ENCODE results near the gene MYO18B. TPM values are rescaled to one million over a fixed set of nuclear protein-coding genes. Genes with fewer than 3 reads are reported as not detected.

The MYO18B gene
- total RNA-seq, 1 experiment from 2014 or later = 0.07 TPM

GRCh38 chr22:25883482-25884033 is 141.6 kb downstream of the MYO18B start:
- Mint-ChIP-seq H3K36me3 (ENCODE audit: insufficient read depth, unreplicated experiment) (no peaks in the 10 kb centered on the region), H3K4me1 (ENCODE audit: low read depth, unreplicated experiment) (no peaks in the 10 kb centered on the region), H3K9me3 (ENCODE audit: unreplicated experiment) (no peaks in the 10 kb centered on the region), H3K4me3 (ENCODE audit: unreplicated experiment) (no peak overlapping the region), H3K27me3 (ENCODE audit: insufficient read depth, unreplicated experiment) (peaks cover 11% of the 10 kb centered on the region), H3K27ac (ENCODE audit: unreplicated experiment) (no peak overlapping the region)
- H3K36me3 ChIP-seq (ENCODE audit: control insufficient read depth, insufficient read depth, low read length) = no peaks in the 10 kb centered on the region
- intact Hi-C loops (cut with micrococcal nuclease; ENCODE audit: unreplicated experiment) = no loop called here
- POLR2A ChIA-PET = no interaction called here
- no peak for DNase-seq
- no peak overlapping the region for H3K4me3 ChIP-seq (ENCODE audit: low read depth, low read length)
- TF ChIP-seq CTCF (IDR thresholded peaks at IDR 0.05; ENCODE audit: insufficient read depth in 1 of 2, low read depth in 1 of 2, low read length in 1 of 2, severe bottlenecking in 1 of 2, unreplicated experiment in 1 of 2) = no peak
- no peaks in the 10 kb centered on the region for H3K9me3 ChIP-seq
- H3K4me1 ChIP-seq = no peaks in the 10 kb centered on the region
- H3K27me3 ChIP-seq (replicated peaks; ENCODE audit: control insufficient read depth, insufficient read depth, low read length) = no peaks in the 10 kb centered on the region; the same call in 1 of the 2 replicates
- CTCF ChIA-PET = no interaction called here
- BruUV-seq (replicated peaks) = no TSS peak

GRCh38 chr22:25884121-25884520 is 142.1 kb downstream of the MYO18B start:
- H3K27me3 ChIP-seq (replicated peaks; ENCODE audit: control insufficient read depth, insufficient read depth, low read length) = no peaks in the 10 kb centered on the region; the same call in 1 of the 2 replicates
- H3K27me3 Mint-ChIP-seq (ENCODE audit: insufficient read depth, unreplicated experiment) = peaks cover 12% of the 10 kb centered on the region
- H3K9me3 ChIP-seq = no peaks in the 10 kb centered on the region
- no peaks in the 10 kb centered on the region for H3K4me1 ChIP-seq
- TF ChIP-seq CTCF (IDR thresholded peaks at IDR 0.05; ENCODE audit: insufficient read depth in 1 of 2, low read depth in 1 of 2, low read length in 1 of 2, severe bottlenecking in 1 of 2, unreplicated experiment in 1 of 2) = no peak
- no peaks in the 10 kb centered on the region for H3K9me3 Mint-ChIP-seq (ENCODE audit: unreplicated experiment)
- no peaks in the 10 kb centered on the region for H3K36me3 ChIP-seq (ENCODE audit: control insufficient read depth, insufficient read depth, low read length)
- DNase-seq = no peak
- H3K36me3 Mint-ChIP-seq (ENCODE audit: insufficient read depth, unreplicated experiment) = no peaks in the 10 kb centered on the region
- ChIA-PET CTCF (no interaction called here), POLR2A (no interaction called here)
- intact Hi-C loops (cut with micrococcal nuclease; ENCODE audit: unreplicated experiment) = no loop called here
- no peak overlapping the region for H3K27ac Mint-ChIP-seq (ENCODE audit: unreplicated experiment)
- no peak overlapping the region for H3K4me3 Mint-ChIP-seq (ENCODE audit: unreplicated experiment)
- no TSS peak for BruUV-seq (replicated peaks)
- no peaks in the 10 kb centered on the region for H3K4me1 Mint-ChIP-seq (ENCODE audit: low read depth, unreplicated experiment)
- no peak overlapping the region for H3K4me3 ChIP-seq (ENCODE audit: low read depth, low read length)

GRCh38 chr22:25888399-25889054 is 146.5 kb downstream of the MYO18B start:
- H3K4me3 Mint-ChIP-seq (ENCODE audit: unreplicated experiment) = no peak overlapping the region
- intact Hi-C loops (cut with micrococcal nuclease; ENCODE audit: unreplicated experiment) = no loop called here
- no TSS peak for BruUV-seq (replicated peaks)
- H3K36me3 Mint-ChIP-seq (ENCODE audit: insufficient read depth, unreplicated experiment) = no peaks in the 10 kb centered on the region
- no peaks in the 10 kb centered on the region for H3K4me1 Mint-ChIP-seq (ENCODE audit: low read depth, unreplicated experiment)
- CTCF ChIA-PET = no interaction called here
- Histone ChIP-seq H3K36me3 (ENCODE audit: control insufficient read depth, insufficient read depth, low read length) (no peaks in the 10 kb centered on the region), H3K9me3 (no peaks in the 10 kb centered on the region), H3K27me3 (replicated peaks; ENCODE audit: control insufficient read depth, insufficient read depth, low read length) (peaks cover 1% of the 10 kb centered on the region; the same call in 1 of the 2 replicates), H3K4me3 (ENCODE audit: low read depth, low read length) (no peak overlapping the region), H3K4me1 (no peaks in the 10 kb centered on the region)
- POLR2A ChIA-PET = no interaction called here
- no peak for DNase-seq
- no peak overlapping the region for H3K27ac Mint-ChIP-seq (ENCODE audit: unreplicated experiment)
- H3K27me3 Mint-ChIP-seq (ENCODE audit: insufficient read depth, unreplicated experiment) = peaks cover 18% of the 10 kb centered on the region
- no peak for TF ChIP-seq CTCF (IDR thresholded peaks at IDR 0.05; ENCODE audit: insufficient read depth in 1 of 2, low read depth in 1 of 2, low read length in 1 of 2, severe bottlenecking in 1 of 2, unreplicated experiment in 1 of 2)
- no peaks in the 10 kb centered on the region for H3K9me3 Mint-ChIP-seq (ENCODE audit: unreplicated experiment)
